HG03135 (cell line): Measurements from ENCODE around the gene PLCB1.

Source experiments
- ATAC-seq: cut with Tn5 transposase; IDR thresholded peaks from one replicate; pipeline ENCODE4 v1.9.1; 2021; ENCODE audit warnings: mild to moderate bottlenecking, moderate library complexity; ENCODE audit not compliant: unreplicated experiment

PLCB1 gene

GRCh38 chr20:8671370-8671961 is 539.4 kb downstream of the PLCB1 start:
- no peak for ATAC-seq

- ATAC-seq: no peak
Observed at GRCh38 chr20:8673116-8673515, 541.0 kb downstream of the PLCB1 start.

GRCh38 chr20:8675896-8676295 is 543.8 kb downstream of the PLCB1 start:
- no peak for ATAC-seq

GRCh38 chr20:8678098-8678776 is 546.2 kb downstream of the PLCB1 start:
- no peak for ATAC-seq

GRCh38 chr20:8689337-8689736 is 557.3 kb downstream of the PLCB1 start:
- no peak for ATAC-seq

GRCh38 chr20:8690074-8690473 is 558.0 kb downstream of the PLCB1 start:
- ATAC-seq: no peak

GRCh38 chr20:8693709-8694108 is 561.6 kb downstream of the PLCB1 start:
- no peak for ATAC-seq

GRCh38 chr20:8700756-8701155 is 568.7 kb downstream of the PLCB1 start:
- no peak for ATAC-seq

GRCh38 chr20:8706961-8707700 is 575.1 kb downstream of the PLCB1 start:
- ATAC-seq: no peak

- no peak for ATAC-seq
Observed at GRCh38 chr20:8709627-8710026, 577.6 kb downstream of the PLCB1 start.

- ATAC-seq: no peak
Observed at GRCh38 chr20:8711501-8711900, 579.4 kb downstream of the PLCB1 start.

GRCh38 chr20:8714206-8714605 is 582.1 kb downstream of the PLCB1 start:
- no peak for ATAC-seq

GRCh38 chr20:8718279-8718678 is 586.2 kb downstream of the PLCB1 start:
- no peak for ATAC-seq

- no peak for ATAC-seq
Observed at GRCh38 chr20:8720089-8720488, 588.0 kb downstream of the PLCB1 start.

GRCh38 chr20:8721098-8721497 is 589.0 kb downstream of the PLCB1 start:
- ATAC-seq: no peak

GRCh38 chr20:8722277-8722928 is 590.3 kb downstream of the PLCB1 start:
- peak; percentile 63 for ATAC-seq

- ATAC-seq: no peak
Observed at GRCh38 chr20:8723296-8723695, 591.2 kb downstream of the PLCB1 start.

GRCh38 chr20:8724884-8725283 is 592.8 kb downstream of the PLCB1 start:
- no peak for ATAC-seq

GRCh38 chr20:8726460-8726859 is 594.4 kb downstream of the PLCB1 start:
- ATAC-seq: no peak

GRCh38 chr20:8735014-8735413 is 602.9 kb downstream of the PLCB1 start:
- ATAC-seq: no peak

- no peak for ATAC-seq
Observed at GRCh38 chr20:8735674-8736073, 603.6 kb downstream of the PLCB1 start.

GRCh38 chr20:8740265-8740664 is 608.2 kb downstream of the PLCB1 start:
- peak; percentile 71 for ATAC-seq
